Natural killer cell (primary cell): Measurements from ENCODE around the gene CD70. TPM values are rescaled to one million over a fixed set of nuclear protein-coding genes. Genes with fewer than 3 reads are reported as not detected.

ENCODE experiments used
- ATAC-seq, 3 donors: fragments of 150-1000 bp in 2 of 3; fragments of 200-7000 bp in 1 of 3; cut with Tn5 transposase; 1 replicate in 1 of 3; 2 replicates in 2 of 3; pipeline ENCODE4 v1.10.0; 2021; ENCODE audit warnings: mild to moderate bottlenecking in 2 of 3, moderate library complexity in 2 of 3
- DNase-seq, 2 donors: peaks; one replicate each; pipeline versions ENCODE4 v3.0.0 to v3.0.0-alpha.2; 2013 to 2021; ENCODE audit warnings: mixed read lengths in 1 of 2
- H3K27ac ChIP-seq: one replicate; pipeline ENCODE4 v1.5.1; 2013; ENCODE audit warnings: mild to moderate bottlenecking, low read length
- H3K27me3 ChIP-seq: one replicate; pipeline ENCODE4 v1.6.1; 2013; ENCODE audit warnings: low read length; ENCODE audit not compliant: control insufficient read depth, insufficient read depth
- H3K36me3 ChIP-seq: one replicate; pipeline ENCODE4 v1.6.1; 2013; ENCODE audit warnings: low read length; ENCODE audit not compliant: control insufficient read depth, insufficient read depth
- H3K4me1 ChIP-seq: one replicate; pipeline ENCODE4 v1.6.1; 2013; ENCODE audit warnings: low read length; ENCODE audit not compliant: control insufficient read depth, insufficient read depth
- H3K4me3 ChIP-seq: one replicate; pipeline ENCODE4 v1.5.1; 2013; ENCODE audit warnings: low read length
- H3K9me3 ChIP-seq: one replicate; pipeline ENCODE4 v1.6.1; 2013; ENCODE audit warnings: low read length; ENCODE audit not compliant: control insufficient read depth, insufficient read depth
- H3K27ac Mint-ChIP-seq, 2 donors: one replicate each; pipeline ENCODE4 v1.8.0; 2022; ENCODE audit warnings: mild to moderate bottlenecking in 2 of 2, mixed read lengths in 2 of 2, moderate library complexity in 1 of 2
- H3K27me3 Mint-ChIP-seq, 2 donors: one replicate each; pipeline ENCODE4 v1.8.0; 2022; ENCODE audit warnings: low read depth in 2 of 2, mixed read lengths in 2 of 2
- H3K36me3 Mint-ChIP-seq: one replicate; pipeline ENCODE4 v1.8.0; 2022; ENCODE audit warnings: mixed read lengths
- H3K4me1 Mint-ChIP-seq, 2 donors: one replicate each; pipeline ENCODE4 v1.8.0; 2022; ENCODE audit warnings: mixed read lengths in 2 of 2
- H3K4me3 Mint-ChIP-seq: one replicate; pipeline ENCODE4 v1.8.0; 2022; ENCODE audit warnings: mild to moderate bottlenecking, moderate library complexity, mixed read lengths
- H3K9me3 Mint-ChIP-seq, 2 donors: one replicate each; pipeline ENCODE4 v1.8.0; 2022; ENCODE audit warnings: mixed read lengths in 2 of 2
- WGBS: methylation state at CpG from one replicate; pipeline ENCODE4 v1.1.7; 2013; ENCODE audit warnings: missing lambda C conversion rate; ENCODE audit not compliant: insufficient coverage; 5-methylcytosine and 5-hydroxymethylcytosine counted together
- intact Hi-C: fragments of 100-400 bp; cut with micrococcal nuclease; formaldehyde crosslinking; loops from one replicate; pipeline ENCODE4 v1.14.2; 2022
- total RNA-seq, 4 donors: library from RNA; stranded (reverse); fragments of 120-200 nt in 1 of 4; gene quantifications; one replicate each; pipeline versions ENCODE4 v1.2.3 to v1.2.4, GENCODE V29; 2013 to 2022
- TF ChIP-seq, protein P1 (sequence below): fragments of 200-600 bp; IDR thresholded peaks from one replicate; pipeline ENCODE4 v1.8.0; 2022; ENCODE audit warnings: antibody characterized with exemption

Gene CD70
- total RNA-seq, 3 donors from 2014 or later (not counting 1 experiment from before 2014, with no cell fraction given) = 0.52 to 1.2 (median 1.2) TPM

DNA sequence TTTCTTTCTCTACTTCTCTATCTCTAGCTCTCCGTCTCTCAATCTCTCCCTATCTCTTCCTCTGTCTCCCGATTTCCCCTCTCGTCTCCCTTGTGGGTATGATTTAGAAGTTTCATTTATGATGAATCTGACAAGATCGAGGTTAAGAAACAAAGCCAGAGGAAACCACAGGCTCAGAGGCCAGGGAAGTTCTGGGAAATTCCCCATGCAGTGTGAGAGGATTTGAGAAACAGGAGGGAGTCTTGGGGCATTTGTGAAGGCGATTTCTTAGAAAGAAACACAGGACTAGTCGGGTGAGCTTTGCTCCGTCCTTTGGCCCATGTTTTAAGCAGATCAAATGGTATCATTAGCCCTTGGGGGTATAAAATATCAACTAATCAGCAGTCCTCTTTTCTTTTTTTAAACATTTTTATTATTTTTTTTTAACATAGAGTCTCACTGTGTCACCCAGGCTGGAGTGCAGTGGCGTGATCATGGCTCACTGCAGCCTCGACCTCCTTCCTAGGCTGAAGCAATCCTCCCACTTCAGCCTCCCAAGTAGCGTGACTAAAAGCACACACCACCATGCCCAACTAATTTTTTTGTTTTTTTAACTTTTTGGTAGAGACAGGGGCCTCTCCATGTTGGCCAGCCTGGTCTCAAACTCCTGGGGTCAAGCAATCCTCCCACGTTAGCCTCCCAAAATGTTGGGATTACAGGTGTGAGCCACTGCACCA, 34.3 kb downstream of the CD70 start:
- peaks cover 10% of the 10 kb centered on the region for H3K4me1 ChIP-seq
- no peaks in the 10 kb centered on the region for H3K9me3 ChIP-seq
- no peaks in the 10 kb centered on the region for H3K27me3 Mint-ChIP-seq
- no peaks in the 10 kb centered on the region for H3K9me3 Mint-ChIP-seq
- H3K36me3 Mint-ChIP-seq = no peaks in the 10 kb centered on the region
- no peak overlapping the region for H3K27ac Mint-ChIP-seq
- no peaks in the 10 kb centered on the region for H3K27me3 ChIP-seq
- no peaks in the 10 kb centered on the region for H3K4me1 Mint-ChIP-seq
- ATAC-seq = no peak
- peak in 1 of 2 donors; percentile 46 for DNase-seq
- no peak overlapping the region for H3K27ac ChIP-seq
- no peaks in the 10 kb centered on the region for H3K36me3 ChIP-seq
- no peak overlapping the region for H3K4me3 ChIP-seq
- 52% methylated on average over 8 of the region's 11 CpGs for WGBS
- TF ChIP-seq, protein P1, sequence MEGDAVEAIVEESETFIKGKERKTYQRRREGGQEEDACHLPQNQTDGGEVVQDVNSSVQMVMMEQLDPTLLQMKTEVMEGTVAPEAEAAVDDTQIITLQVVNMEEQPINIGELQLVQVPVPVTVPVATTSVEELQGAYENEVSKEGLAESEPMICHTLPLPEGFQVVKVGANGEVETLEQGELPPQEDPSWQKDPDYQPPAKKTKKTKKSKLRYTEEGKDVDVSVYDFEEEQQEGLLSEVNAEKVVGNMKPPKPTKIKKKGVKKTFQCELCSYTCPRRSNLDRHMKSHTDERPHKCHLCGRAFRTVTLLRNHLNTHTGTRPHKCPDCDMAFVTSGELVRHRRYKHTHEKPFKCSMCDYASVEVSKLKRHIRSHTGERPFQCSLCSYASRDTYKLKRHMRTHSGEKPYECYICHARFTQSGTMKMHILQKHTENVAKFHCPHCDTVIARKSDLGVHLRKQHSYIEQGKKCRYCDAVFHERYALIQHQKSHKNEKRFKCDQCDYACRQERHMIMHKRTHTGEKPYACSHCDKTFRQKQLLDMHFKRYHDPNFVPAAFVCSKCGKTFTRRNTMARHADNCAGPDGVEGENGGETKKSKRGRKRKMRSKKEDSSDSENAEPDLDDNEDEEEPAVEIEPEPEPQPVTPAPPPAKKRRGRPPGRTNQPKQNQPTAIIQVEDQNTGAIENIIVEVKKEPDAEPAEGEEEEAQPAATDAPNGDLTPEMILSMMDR = no peak
- H3K4me3 Mint-ChIP-seq = no peak overlapping the region
- intact Hi-C loops = no loop called here

DNA sequence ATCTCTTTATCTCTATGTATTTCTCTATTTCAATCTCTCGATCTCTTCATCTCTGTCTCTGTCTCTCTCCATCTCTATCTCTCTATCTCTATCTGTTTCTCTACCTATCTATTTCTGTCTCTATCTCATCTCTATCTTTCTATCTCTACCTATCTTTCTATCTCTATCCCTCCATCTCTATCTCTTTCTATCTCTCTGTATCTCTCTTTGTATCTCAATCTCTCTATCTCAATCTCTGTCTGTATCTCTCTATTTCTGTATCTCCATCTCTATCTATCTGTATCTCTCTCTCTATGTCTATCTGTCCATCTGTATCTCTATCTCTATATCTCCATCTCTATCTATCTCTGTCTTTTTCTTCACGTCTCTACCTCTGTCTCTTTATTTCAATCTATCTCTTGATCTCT, 34.9 kb downstream of the CD70 start:
- H3K4me1 ChIP-seq = peaks cover 15% of the 10 kb centered on the region
- Mint-ChIP-seq H3K4me1 (no peaks in the 10 kb centered on the region), H3K27ac (no peak overlapping the region), H3K27me3 (no peaks in the 10 kb centered on the region), H3K9me3 (no peaks in the 10 kb centered on the region), H3K36me3 (no peaks in the 10 kb centered on the region), H3K4me3 (no peak overlapping the region)
- H3K4me3 ChIP-seq = no peak overlapping the region
- DNase-seq (no peak), ATAC-seq (no peak)
- intact Hi-C loops = no loop called here
- H3K36me3 ChIP-seq = no peaks in the 10 kb centered on the region
- TF ChIP-seq, protein P1 = no peak
- H3K27ac ChIP-seq = no peak overlapping the region
- no peaks in the 10 kb centered on the region for H3K9me3 ChIP-seq
- no peaks in the 10 kb centered on the region for H3K27me3 ChIP-seq
- WGBS = 91% methylated on average over 2 of the region's 2 CpGs

DNA sequence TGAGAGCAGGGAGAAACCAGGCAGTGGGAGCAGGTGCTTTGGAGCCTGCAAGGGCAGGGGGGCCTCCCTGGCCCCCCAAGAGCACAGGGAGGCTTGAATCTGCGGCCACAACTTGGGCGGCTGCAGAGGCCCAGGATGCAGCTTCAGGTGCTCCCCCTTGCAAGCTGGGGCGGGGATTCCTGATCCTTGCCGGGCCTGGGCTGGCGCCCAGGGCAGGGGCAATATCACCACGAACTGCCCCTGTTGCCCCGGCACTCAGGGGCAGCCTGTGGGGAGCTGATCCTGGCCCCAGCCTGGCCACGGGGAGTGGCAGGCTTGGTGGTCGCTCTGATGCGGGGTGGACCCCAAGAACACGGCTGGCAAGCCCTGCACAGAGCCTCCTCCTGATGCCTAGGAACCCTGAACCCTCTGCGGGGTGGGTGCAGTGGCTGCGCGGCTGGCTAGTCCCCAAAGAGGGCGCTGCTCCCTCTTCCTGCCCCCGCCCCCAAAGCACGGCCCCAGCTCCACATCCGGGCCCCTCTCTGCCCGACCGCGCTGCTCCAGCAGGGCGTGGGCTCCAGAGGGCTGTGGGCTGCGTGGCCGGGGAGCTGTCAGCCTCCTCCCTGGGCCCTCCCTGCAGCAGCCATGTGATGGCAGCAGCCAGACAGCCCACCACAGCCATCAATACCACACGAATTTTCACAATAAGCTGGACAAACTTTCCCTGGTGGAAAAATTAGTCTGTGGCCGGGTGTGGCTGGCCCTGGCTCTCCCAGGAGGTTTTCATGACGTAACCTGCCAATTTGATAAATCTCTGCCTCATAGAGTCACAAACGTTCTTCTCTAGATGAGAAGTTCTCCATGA, 39.1 kb downstream of the CD70 start:
- peaks cover 0 to 4% of the 10 kb centered on the region in 2 donors for H3K4me1 Mint-ChIP-seq
- no peaks in the 10 kb centered on the region for H3K9me3 Mint-ChIP-seq
- no peaks in the 10 kb centered on the region for H3K36me3 Mint-ChIP-seq
- H3K27me3 Mint-ChIP-seq = no peaks in the 10 kb centered on the region
- 25% methylated on average over 28 of the region's 28 CpGs for WGBS
- Histone ChIP-seq H3K4me3 (no peak overlapping the region), H3K27me3 (no peaks in the 10 kb centered on the region), H3K27ac (no peak overlapping the region), H3K36me3 (no peaks in the 10 kb centered on the region), H3K4me1 (peaks cover 15% of the 10 kb centered on the region), H3K9me3 (no peaks in the 10 kb centered on the region)
- H3K4me3 Mint-ChIP-seq = peak overlapping the region; percentile 17
- DNase-seq = peak; percentile 40 to 83
- intact Hi-C loops = no loop called here
- TF ChIP-seq, protein P1 = no peak
- peak; percentile 85 to 95 (median 94) for ATAC-seq
- H3K27ac Mint-ChIP-seq = no peak overlapping the region
